Activated CD8-positive, alpha-beta memory T cell treated with anti-CD3 and anti-CD28 coated beads, Interleukin-2, amount 50 U/mL, for 4 hours (primary cell): ENCODE results near the gene GALNT9.

Experiments
- DNase-seq: peaks from one replicate; pipeline ENCODE4 v3.0.0-alpha.2; 2020

The GALNT9 gene

GRCh38 chr12:132178801-132179401 is 150.5 kb downstream of the GALNT9 start:
- DNase-seq: no peak

GRCh38 chr12:132178316-132178715 is 151.1 kb downstream of the GALNT9 start:
- no peak for DNase-seq

GRCh38 chr12:132176920-132177551 is 152.4 kb downstream of the GALNT9 start:
- DNase-seq: no peak

GRCh38 chr12:132176385-132176919 is 152.9 kb downstream of the GALNT9 start:
- DNase-seq: no peak

- DNase-seq: no peak
Measured at GRCh38 chr12:132175496-132176384, 153.6 kb downstream of the GALNT9 start.

- no peak for DNase-seq
Measured at GRCh38 chr12:132174839-132175490, 154.4 kb downstream of the GALNT9 start.

- no peak for DNase-seq
Measured at GRCh38 chr12:132174015-132174838, 155.2 kb downstream of the GALNT9 start.

- DNase-seq: no peak
Measured at GRCh38 chr12:132173135-132174014, 156.0 kb downstream of the GALNT9 start.

- DNase-seq: no peak
Measured at GRCh38 chr12:132172619-132173018, 156.8 kb downstream of the GALNT9 start.

GRCh38 chr12:132171968-132172521 is 157.3 kb downstream of the GALNT9 start:
- DNase-seq: peak; percentile 12

GRCh38 chr12:132171293-132171967 is 158.0 kb downstream of the GALNT9 start:
- DNase-seq: peak; percentile 12

- peak; percentile 13 for DNase-seq
Measured at GRCh38 chr12:132170637-132171292, 158.6 kb downstream of the GALNT9 start.

- DNase-seq: no peak
Measured at GRCh38 chr12:132170094-132170636, 159.2 kb downstream of the GALNT9 start.

- DNase-seq: no peak
Measured at GRCh38 chr12:132169376-132169775, 160.0 kb downstream of the GALNT9 start.

GRCh38 chr12:132168311-132169031 is 160.9 kb downstream of the GALNT9 start:
- no peak for DNase-seq

GRCh38 chr12:132167611-132168310 is 161.6 kb downstream of the GALNT9 start:
- no peak for DNase-seq

- no peak for DNase-seq
Measured at GRCh38 chr12:132166801-132167591, 162.4 kb downstream of the GALNT9 start.
